ENCODE measurements around the gene CFAP58.

The CFAP58 gene, protein sequence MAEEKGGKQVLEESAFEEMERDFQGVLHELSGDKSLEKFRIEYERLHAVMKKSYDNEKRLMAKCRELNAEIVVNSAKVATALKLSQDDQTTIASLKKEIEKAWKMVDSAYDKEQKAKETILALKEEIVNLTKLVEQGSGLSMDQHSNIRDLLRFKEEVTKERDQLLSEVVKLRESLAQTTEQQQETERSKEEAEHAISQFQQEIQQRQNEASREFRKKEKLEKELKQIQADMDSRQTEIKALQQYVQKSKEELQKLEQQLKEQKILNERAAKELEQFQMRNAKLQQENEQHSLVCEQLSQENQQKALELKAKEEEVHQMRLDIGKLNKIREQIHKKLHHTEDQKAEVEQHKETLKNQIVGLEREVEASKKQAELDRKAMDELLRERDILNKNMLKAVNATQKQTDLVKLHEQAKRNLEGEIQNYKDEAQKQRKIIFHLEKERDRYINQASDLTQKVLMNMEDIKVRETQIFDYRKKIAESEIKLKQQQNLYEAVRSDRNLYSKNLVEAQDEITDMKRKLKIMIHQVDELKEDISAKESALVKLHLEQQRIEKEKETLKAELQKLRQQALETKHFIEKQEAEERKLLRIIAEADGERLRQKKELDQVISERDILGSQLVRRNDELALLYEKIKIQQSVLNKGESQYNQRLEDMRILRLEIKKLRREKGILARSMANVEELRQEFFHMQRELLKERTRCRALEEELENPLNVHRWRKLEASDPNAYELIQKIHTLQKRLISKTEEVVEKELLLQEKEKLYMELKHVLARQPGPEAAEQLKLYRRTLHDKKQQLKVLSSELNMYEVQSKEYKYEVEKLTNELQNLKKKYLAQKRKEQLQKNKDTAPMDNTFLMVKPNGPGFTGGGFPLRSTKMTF

DNA sequence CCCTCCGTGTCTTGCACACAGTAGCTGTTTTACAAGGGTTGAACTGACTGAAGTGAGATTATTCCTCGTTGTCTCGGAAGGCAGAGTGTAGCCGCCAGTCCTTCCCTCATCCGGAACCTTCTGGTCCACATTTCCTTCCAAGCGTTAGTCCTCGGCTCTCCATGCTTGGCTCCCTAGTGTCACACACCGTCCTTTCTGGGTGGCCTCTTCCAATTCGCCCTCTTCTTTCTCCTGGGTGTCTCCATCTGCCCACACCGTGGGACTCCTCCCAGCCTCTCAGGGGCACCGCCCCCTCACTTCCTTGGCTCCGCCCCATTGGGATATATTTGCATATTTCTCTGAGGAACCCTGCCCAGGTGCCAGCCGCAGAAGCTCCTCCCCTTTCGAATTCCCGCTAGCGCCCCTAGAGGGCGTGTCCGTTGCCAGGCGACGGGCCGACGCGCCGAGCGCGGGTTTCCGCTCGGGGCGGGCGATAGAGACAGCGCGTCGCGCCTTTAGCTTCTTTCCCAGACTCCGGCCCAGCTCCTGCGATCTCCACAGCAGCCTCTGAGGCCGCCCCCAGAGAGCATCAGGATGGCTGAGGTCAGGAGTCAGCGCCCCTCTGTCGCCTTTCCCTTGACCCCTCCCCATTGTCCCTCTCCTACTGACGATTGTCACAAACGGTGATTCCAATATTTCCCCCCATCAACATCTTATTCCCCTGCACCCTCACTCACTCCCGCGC, at the start of gene CFAP58:
TSS of gene CFAP58 (plus strand) at position 509 of the 724 bp plus-strand sequence. CDS start at position 574, 65 bp downstream.
- DNase-seq (ENCODE audit: low read depth) = peak; percentile 80

DNA sequence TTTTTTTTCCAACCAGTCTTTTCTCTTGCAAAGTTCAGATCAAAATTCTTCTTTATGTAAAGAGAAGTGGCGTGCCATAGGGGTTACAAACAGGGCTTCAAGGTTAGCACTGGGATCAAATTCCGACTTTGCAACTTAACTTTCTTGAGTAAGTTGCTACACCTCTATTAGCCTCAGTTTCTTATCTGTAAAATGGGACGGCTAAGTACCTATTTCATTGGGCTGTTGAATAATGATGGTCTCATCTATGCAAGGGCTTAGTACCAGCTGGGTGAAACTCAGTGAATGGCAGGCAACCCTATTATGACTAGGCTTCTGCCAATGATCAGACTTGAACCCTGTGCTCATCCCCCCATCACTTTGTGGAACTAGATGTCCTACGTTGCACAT, 49.3 kb upstream of the CFAP58 start:
- DNase-seq (ENCODE audit: low read depth) = no peak

DNA sequence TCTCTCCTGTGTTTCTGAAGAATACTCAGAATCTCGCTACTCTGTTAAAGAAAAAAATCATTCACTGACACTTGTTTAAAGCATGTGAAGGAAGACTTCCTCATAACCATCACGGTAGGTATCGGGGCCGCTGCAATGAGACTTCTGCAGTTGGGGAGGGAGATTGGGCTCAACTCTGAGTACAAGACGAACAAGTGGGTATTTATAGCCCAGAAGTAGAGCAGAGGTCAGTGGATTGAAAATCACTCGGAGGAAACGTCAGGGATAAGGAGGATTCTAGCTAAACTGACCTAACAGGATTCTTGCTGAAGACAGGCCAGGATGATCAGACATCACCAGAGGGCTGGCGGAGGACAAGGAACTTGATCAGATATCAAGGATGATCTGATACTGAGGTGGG, 48.7 kb upstream of the CFAP58 start:
- no peak for DNase-seq (ENCODE audit: low read depth)

DNA sequence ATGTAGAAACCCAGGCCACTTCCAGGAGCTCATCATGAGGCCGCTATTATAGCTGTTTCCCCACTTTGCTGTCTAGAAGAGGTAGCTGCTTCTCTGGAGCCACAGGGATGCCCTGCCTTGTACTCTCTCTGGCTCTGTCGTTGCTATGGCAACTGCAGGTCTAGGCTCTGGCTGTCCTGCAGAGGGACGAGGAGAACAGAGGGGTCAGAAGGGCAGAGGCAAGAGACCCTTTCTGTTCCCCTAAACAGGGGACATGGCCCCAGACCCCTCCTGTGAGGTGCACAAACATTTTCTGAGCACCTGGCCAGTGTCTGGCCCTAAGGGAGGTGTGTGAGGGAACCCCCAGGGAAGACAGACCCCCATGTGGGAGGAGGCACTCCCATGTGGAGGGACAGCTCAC, 46.7 kb upstream of the CFAP58 start:
- DNase-seq (ENCODE audit: low read depth) = no peak

DNA sequence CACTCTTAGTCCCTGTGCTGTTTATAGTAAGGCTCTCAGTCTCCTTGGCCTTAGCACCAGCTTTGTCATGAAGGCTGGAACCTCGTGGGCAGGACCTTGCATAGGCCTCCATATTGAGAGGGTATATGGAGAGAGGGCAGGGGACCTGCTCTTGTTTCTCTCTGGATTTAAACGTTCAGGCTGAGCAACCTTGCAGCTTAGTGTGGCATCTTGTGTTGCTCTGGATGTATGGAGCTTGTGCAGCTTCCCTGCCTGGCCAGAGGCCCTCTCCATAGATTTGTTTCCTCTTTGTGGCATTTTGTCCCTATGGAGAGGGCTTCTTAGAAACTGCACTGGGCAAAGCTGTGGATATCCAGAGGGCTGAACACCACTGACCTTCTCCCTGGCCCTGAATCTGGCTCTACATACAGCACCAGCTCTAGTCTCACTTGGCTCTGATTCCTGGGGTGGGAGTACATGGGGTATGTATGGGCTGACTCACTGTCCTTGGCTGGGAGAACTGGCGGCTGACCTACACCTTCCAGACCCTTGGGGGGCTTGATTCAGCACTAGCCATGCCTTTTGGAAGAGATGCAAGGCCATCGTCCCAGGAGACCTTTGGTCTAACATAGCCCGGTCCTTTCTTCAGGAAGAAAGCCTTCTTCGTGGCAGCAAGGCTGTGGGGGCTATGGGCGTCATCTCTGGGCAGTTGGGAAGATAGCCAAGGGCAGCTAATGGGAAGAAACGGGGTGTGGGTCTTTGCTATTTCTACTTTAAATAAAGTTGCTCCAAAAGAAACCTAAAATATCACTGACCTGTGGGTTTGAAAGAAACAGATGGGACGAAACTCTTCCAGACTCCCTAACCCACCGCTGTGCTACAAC, 45.8 kb upstream of the CFAP58 start:
- DNase-seq (ENCODE audit: low read depth) = no peak

DNA sequence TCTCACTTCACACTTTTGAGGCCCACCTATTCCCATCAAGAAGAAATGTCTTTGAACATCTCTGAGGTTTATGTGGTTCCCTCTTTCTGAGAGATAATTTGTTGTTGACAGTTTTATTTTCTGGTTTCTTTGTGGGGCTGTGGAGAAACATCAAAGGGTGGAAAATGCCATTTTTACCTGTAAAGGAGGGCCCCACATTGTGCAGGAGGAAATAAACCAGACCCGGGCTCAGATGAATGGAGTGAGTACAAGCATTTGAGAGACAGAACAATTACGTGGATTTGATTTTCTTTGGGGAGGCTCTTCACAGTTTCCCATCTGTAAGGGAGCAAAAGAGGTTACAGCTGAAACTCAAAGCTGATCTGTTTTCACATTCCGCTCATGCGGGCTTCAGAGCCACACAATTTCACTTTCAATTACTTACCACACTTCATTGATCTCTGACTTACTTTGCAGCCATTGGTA, 45.2 kb upstream of the CFAP58 start:
- DNase-seq (ENCODE audit: low read depth) = no peak

DNA sequence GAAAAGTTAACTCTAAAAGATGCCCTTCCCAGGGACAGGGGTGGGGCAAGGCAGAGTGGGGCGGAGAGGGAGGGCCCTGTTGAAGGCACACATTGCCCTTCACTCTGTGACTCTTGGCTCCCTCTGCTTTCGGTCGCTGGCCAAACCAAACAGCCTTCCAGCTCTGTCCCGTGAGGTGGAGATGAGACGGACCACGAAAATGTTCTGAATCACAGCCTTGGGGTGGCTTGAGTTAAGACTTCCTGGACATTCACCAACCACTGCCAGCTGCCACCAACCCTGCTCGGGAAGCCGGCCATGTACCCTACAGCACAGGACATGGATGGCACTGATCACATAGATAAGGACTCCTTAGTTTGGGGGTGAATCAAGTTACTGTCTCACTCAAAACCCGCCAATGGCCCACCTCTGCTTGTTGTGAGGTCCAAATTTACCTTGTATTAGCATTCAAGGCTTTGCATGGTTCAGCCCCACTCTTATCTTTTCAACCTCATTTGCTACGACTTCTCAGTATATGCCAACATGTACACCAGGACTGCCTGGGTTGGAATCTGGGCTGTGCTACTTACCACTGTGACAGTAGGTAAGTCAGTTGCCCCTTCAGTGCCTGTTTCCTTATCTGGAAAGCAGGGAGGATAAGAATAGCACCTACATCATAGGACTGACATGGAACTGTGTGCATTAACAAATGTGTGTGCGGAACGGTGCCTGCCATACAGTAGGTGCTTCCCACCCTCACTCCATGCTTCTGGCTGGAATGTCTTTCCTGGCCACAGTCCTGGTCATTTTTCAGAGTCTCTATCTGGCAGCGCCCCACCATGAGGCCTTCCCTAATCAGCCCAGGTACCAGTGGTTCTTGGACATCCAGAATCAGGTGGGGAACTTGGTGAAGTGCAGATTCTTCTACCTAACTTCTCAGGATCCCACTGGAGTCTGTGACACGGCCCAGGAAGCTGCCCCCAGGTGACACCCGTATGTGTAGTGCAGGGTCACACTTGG, 43.4 kb upstream of the CFAP58 start:
- no peak for DNase-seq (ENCODE audit: low read depth)

DNA sequence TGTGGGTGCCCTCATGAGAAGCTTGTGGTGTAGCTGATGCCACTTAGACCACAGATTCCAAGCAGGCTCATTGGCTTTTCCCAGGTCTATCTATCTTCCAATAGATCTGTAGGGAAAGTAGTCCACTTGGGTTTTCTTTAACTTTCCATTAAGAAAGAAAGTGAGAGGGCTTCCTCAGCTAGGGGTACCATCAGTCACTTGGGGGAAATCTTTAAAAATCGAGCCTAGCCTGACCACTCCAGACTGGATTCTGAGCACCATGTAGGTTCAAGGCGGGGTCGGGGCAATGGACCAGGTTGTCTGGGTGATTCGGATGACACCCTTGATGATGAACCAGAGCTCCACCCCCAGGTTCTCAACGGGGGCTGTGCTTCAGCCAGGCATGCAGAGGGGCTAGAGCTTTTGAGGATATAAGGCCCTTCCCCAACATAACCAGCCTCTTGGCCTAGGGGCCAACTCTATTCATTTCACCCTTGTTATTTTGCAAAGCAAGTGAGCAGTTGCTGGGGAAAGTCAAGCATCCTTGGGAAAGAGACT, 42.4 kb upstream of the CFAP58 start:
- no peak for DNase-seq (ENCODE audit: low read depth)

DNA sequence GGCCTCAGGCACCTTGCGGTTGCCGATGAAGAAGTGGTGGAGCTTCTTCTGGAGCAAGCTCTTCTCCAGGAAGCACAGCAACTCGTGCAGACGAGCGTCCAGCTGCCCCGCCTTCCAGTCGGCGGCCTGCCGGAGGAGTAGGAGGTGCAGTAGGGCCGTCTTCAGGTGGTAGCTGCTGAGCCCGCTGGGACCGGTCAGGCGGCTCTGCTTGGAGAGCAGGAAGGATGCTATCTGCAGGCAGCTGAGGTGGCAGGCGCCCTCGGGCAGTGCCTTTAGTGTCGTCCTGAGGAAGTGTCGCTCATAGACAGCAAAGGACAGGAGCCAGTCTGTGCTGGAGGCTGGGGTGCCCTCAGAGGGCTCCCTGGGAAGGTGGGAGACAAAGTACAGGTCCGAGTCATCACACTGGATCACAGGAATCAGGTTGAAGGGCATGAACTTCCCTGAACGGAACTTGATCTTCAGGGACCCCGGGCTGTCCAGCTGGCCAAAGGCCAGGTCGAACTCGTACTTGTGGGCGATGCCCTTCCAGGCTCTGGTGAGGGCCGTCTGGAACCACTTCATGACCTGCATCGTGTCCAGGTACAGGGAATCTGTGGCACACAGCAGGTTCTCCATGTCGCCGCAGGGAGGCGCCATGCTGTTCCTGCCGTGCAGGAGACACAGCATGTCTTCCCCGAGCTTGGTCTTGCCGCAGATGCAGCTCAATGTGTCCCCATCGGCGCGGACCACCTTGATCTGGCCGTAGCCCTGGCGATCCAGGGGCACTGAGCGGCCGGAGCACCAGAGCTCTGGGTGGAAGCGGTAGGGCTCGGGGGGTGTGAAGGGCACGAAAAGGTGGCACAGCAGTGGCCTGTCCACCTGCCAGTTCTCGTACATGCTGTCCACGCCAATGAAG, 38.8 kb upstream of the CFAP58 start:
- no peak for DNase-seq (ENCODE audit: low read depth)

DNA sequence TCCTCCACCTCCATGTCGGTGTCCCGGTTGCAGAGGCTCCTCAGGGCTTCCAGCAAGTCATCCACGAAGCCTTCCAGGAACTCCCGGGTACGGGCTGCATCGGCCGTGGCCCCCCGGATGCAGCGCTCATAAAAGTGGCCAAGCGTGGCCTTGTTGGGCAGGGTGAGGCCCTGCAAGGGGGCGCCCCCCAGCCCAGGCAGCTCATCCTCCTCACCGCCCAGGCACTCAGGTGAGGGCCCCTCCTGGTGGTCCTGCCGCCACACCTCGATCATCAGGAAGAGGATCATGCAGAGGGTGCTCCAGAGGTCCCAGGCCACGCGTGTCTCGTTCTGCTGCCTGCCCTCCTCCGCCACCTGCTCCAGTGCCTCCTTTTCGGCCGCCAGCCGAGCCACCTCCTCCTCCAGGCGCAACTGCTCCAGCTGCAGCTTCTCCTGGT, 38.1 kb upstream of the CFAP58 start:
- no peak for DNase-seq (ENCODE audit: low read depth)

DNA sequence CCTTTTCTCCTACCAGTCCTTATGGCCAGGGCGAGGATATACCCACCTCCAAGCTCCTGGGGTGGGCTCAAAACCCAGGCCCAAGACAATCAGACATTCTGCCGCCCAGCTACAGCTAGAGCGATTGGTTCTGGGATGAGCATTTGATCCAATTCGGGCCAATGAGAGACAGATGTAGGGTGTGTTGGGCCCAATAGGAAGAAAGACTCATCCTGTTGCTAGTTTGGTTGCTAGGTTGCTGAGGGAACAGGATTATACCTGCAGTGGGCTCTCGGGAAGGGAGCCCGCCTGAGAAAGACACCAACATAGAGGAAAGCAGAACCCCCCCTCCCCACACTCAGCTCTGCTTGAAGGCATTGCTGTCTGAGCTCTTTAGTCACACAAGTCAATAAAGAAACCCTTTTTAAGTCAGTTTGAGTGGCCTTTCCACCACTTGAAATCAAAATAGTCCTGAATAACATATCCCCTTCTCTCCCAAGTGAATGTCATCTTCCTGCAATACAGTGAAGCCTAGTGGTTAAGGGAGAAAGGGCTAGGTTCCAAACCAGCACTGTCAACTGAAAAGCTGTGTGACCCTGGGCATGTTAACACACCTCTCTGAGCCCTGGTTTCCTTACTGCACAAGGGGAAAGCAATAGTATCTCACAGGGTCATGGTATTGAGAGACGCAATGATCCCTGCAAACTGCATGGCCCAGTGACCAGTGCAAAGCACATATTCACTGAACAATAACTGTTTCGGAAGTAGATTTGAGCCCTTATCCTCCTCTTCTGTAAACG, 37.1 kb upstream of the CFAP58 start:
- no peak for DNase-seq (ENCODE audit: low read depth)

DNA sequence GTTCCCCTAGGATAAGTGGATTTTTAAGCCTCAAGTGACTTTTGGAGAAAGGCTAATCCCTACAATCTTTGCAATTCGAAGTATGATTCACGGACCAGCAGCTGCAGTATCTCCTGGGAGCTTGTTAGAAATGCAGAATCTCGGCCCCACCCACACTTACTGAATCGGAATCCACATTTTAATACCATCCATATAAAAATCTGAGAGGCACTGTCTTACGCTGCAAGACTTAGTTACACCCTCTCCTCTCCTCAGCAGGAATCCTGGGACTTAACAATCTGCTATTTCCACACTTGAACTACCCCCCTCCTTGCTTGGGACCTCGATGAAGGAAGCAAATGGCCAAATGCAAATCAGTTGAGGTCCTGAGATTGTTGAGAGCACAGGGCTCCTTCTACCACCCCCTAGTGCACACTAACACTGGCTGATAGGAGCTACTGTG, 36.3 kb upstream of the CFAP58 start:
- no peak for DNase-seq (ENCODE audit: low read depth)

DNA sequence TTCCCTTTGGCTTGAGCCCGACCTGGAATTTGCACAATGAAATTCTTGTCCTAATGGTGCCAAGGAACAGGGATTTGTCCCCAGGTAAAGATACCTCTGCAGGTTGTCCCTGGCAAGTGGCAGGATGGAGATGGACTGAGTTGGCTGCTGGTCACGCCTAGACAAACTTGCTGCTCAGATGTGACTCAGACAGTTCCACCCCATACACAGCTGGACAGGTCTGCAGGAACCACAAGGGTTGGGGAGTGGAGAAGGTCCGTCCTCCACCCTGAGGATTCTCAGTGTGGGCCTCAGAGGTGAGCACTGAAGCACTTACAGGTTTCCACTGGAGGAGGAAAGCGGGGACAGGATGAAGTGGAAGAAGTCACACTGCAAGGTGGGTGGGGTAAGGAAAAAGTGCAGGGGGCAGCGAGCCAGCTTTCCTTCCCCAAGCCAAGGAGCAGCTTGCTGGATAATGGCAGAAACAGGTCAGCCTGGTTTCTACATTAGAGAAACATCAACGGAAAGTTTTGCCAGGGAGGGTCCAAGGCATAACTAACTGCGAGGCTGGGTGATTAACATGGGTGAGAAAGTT, 35.8 kb upstream of the CFAP58 start:
- DNase-seq (ENCODE audit: low read depth) = no peak

DNA sequence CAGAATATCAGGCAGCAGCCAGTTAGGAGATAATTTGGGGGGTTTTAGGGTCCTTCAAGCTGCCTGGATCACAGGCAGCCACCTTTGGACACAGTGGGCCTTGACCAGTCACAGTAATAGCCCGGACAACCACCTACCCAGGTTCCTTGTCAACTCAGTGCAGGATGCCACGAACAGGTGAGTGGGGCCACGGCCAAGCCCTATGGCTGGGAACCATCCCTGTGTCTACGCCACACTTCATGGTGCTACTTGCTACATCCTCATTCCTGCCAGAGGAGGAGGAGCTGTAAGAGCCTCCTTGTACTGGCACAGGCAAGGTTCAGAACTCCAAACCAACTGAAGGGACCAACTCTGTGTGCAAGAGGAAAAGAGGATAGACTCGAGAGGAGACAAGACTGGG, 35.3 kb upstream of the CFAP58 start:
- no peak for DNase-seq (ENCODE audit: low read depth)

DNA sequence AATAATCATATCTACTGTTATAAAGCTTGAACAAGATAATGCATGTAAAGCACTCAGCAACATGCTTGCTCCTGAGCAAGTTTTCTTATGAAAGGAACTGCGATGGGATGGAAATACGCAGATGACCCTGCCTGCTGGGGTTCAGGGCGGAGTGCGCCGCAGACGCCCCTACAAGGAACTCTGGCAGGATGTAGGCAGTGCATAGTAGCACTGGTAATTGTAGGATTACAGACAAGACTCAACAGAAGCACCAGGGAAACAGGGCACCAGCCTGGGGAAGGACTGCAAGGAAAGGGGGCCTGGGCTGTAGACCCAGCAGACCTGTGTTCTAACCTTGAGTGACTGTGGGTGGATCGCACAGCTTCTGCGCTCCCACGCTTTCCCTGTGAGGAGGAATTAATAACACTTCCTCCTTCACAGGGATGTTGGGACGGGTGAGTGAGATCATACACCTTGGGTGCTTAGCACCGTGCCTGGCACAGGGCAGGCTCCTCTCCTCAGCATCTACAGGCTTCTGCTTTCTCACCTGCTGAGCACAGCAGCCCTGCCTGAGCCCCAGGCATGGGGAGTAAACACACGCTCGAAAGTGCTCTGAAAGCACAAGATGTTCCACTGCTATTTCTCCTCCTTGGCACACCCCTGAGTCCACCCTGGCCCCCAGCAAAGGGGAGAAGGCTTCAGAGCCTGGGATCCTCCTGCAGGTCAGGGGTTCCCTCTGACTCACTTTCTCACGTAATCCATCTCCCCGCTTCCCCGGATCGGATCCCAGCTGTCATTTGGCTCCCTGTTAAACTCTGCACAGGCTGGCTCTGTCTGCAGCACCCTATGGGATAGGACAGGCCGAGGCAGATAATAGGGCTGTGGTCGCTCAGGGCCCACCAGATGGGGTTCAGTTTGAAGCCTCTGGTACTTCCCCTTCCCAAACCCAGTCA, 34.6 kb upstream of the CFAP58 start:
- no peak for DNase-seq (ENCODE audit: low read depth)

DNA sequence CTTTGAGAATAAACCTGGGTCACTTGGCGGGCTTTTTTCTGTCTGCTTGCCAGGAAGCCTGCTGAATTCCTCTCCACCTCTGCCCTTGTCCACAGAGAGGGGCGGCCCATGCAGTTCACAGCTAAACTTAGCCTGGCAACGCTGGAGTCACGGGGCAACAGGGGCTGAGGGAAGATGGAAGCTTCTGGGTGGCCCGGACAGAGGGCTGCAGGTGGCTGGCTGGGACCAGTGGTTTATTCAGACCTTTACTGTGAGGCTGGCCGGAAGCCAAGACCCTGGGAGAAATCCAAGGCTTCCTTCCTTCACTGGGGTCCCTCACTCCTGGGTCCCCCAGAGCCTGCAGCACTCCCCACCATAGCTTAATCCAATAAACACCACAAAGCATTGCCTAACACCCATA, 32.4 kb upstream of the CFAP58 start:
- no peak for DNase-seq (ENCODE audit: low read depth)
